IMR-90 (cell line): Measurements from ENCODE around the gene SLC66A2. TPM values are rescaled to one million over a fixed set of nuclear protein-coding genes. Genes with fewer than 3 reads are reported as not detected.

ENCODE experiments used
- ATAC-seq: fragments of 200-7000 bp; cut with Tn5 transposase; 2 replicates; pipeline ENCODE4 v1.9.1; 2020; ENCODE audit warnings: low read depth, mild to moderate bottlenecking, moderate library complexity
- BruUV-seq: library from RNA; stranded (reverse); fragments of 400-500 nt; replicated peaks from 2 replicates; lab custom pipeline; 2021; lab: Mats Ljungman, UMichigan
- CTCF ChIA-PET: fragments of 300-600 bp; formaldehyde crosslinking; extraction: SDS; loops from one replicate; lab custom pipeline; 2021; ENCODE audit warnings: antibody characterized with exemption; lab: Yijun Ruan, JAX
- POLR2A ChIA-PET: fragments of 300-600 bp; sonication (Branson Sonifier 250); formaldehyde crosslinking; loops from one replicate; lab custom pipeline; 2022; ENCODE audit warnings: antibody characterized with exemption; ENCODE audit not compliant: unreplicated experiment; lab: Charles Lee
- DNase-seq: peaks from one replicate; pipeline ENCODE4 v3.0.0; 2013
- H2AFZ ChIP-seq: replicated peaks from 2 replicates; pipeline ENCODE3; 2013; ENCODE audit warnings: low read length, mild to moderate bottlenecking; ENCODE audit not compliant: poor library complexity
- H2AK5ac ChIP-seq: 2 replicates; pipeline ENCODE4 v1.6.1; 2013; ENCODE audit warnings: low read depth, low read length, inconsistent platforms
- H2AK9ac ChIP-seq: replicated peaks from 2 replicates; pipeline ENCODE3; 2013; ENCODE audit warnings: mild to moderate bottlenecking, low read depth, low read length, moderate library complexity; ENCODE audit not compliant: poor library complexity
- H2BK120ac ChIP-seq: 2 replicates; pipeline ENCODE4 v1.6.1; 2013; ENCODE audit warnings: low read depth, low read length, inconsistent platforms
- H2BK15ac ChIP-seq: 3 replicates; pipeline ENCODE4 v1.6.1; 2013; ENCODE audit warnings: low read depth, low read length, inconsistent platforms
- H2BK20ac ChIP-seq: 2 replicates; pipeline ENCODE4 v1.6.1; 2013; ENCODE audit warnings: low read depth, mild to moderate bottlenecking, inconsistent platforms, low read length, moderate library complexity
- H2BK5ac ChIP-seq: 2 replicates; pipeline ENCODE4 v1.6.1; 2013; ENCODE audit warnings: mild to moderate bottlenecking, low read depth, low read length, inconsistent platforms; ENCODE audit not compliant: poor library complexity, severe bottlenecking
- H3K14ac ChIP-seq: replicated peaks from 2 replicates; pipeline ENCODE4 v1.6.1; 2013; ENCODE audit warnings: low read depth, low read length, inconsistent platforms
- H3K18ac ChIP-seq: 2 replicates; pipeline ENCODE4 v1.6.1; 2013; ENCODE audit warnings: low read depth, low read length, control low read depth
- H3K23ac ChIP-seq: 2 replicates; pipeline ENCODE4 v1.6.1; 2013; ENCODE audit warnings: low read depth, low read length, inconsistent platforms
- H3K27ac ChIP-seq: 2 replicates; pipeline ENCODE4 v1.5.1; 2013; ENCODE audit warnings: mild to moderate bottlenecking, control low read depth, low read length; ENCODE audit not compliant: insufficient read depth
- H3K27me3 ChIP-seq: 2 replicates; pipeline ENCODE4 v1.6.1; 2013; ENCODE audit warnings: low read length; ENCODE audit not compliant: control insufficient read depth, insufficient read depth
- H3K36me3 ChIP-seq: 2 replicates; pipeline ENCODE4 v1.6.1; 2013; ENCODE audit warnings: low read length, mixed read lengths; ENCODE audit not compliant: control insufficient read depth, insufficient read depth
- H3K4ac ChIP-seq: 2 replicates; pipeline ENCODE4 v1.6.1; 2013; ENCODE audit warnings: low read depth, low read length, inconsistent platforms
- H3K4me1 ChIP-seq: 2 replicates; pipeline ENCODE4 v1.6.1; 2013; ENCODE audit warnings: low read length, mixed read lengths; ENCODE audit not compliant: control insufficient read depth, insufficient read depth
- H3K4me2 ChIP-seq: 2 replicates; pipeline ENCODE4 v1.6.1; 2013; ENCODE audit warnings: low read depth, mild to moderate bottlenecking, control low read depth, low read length, moderate library complexity
- H3K4me3 ChIP-seq: 2 replicates; pipeline ENCODE4 v1.5.1; 2013; ENCODE audit warnings: low read depth, mild to moderate bottlenecking, control low read depth, low read length, moderate library complexity; ENCODE audit not compliant: insufficient read depth
- H3K56ac ChIP-seq: 2 replicates; pipeline ENCODE4 v1.6.1; 2013; ENCODE audit warnings: low read length, inconsistent platforms; ENCODE audit not compliant: insufficient read depth; ENCODE audit errors: extremely low read depth
- H3K79me1 ChIP-seq, 2 experiments: 2 replicates each; pipeline ENCODE4 v1.6.1; 2013; ENCODE audit warnings: low read length in 2 of 2, inconsistent platforms in 1 of 2, low read depth in 1 of 2
- H3K9ac ChIP-seq: 2 replicates; pipeline ENCODE4 v1.6.1; 2013; ENCODE audit warnings: low read depth, low read length, control low read depth
- H3K9me1 ChIP-seq: 2 replicates; pipeline ENCODE4 v1.6.1; 2013; ENCODE audit warnings: low read length, inconsistent platforms; ENCODE audit not compliant: insufficient read depth
- H3K9me3 ChIP-seq: 2 replicates; pipeline ENCODE4 v1.6.1; 2013; ENCODE audit warnings: low read length; ENCODE audit not compliant: control insufficient read depth, insufficient read depth
- H4K20me1 ChIP-seq: 2 replicates; pipeline ENCODE4 v1.6.1; 2013; ENCODE audit warnings: low read length, inconsistent platforms; ENCODE audit not compliant: insufficient read depth
- H4K5ac ChIP-seq: 2 replicates; pipeline ENCODE4 v1.6.1; 2013; ENCODE audit warnings: mild to moderate bottlenecking, low read depth, low read length, control low read depth
- H4K8ac ChIP-seq, 2 experiments: 2 replicates each; pipeline ENCODE4 v1.6.1; 2013; ENCODE audit warnings: low read depth in 2 of 2, low read length in 2 of 2, control low read depth in 1 of 2, inconsistent platforms in 1 of 2
- H4K91ac ChIP-seq: 2 replicates; pipeline ENCODE4 v1.6.1; 2013; ENCODE audit warnings: low read depth, low read length, inconsistent platforms; ENCODE audit not compliant: insufficient read depth
- BHLHE40 ChIP-seq: fragments of 150-350 bp; IDR thresholded peaks from 2 replicates; pipeline ENCODE4 v1.6.1; 2016; ENCODE audit warnings: mild to moderate bottlenecking, low read depth, low read length
- CEBPB ChIP-seq: IDR thresholded peaks from 2 replicates; pipeline ENCODE4 v1.6.1; 2012; ENCODE audit warnings: low read depth, low read length, improper control_type of control experiment
- CHD1 ChIP-seq: IDR thresholded peaks from 2 replicates; pipeline ENCODE4 v1.6.1; 2012; ENCODE audit warnings: low read depth, low read length, improper control_type of control experiment
- CTCF ChIP-seq: conservative IDR thresholded peaks from 2 replicates; pipeline ENCODE4 v1.5.1; 2012; ENCODE audit warnings: mild to moderate bottlenecking, low read depth, low read length, improper control_type of control experiment
- ELK1 ChIP-seq: fragments of 150-350 bp; IDR thresholded peaks from 2 replicates; pipeline ENCODE4 v1.6.1; 2016; ENCODE audit warnings: low read depth, mild to moderate bottlenecking, low read length, moderate library complexity, borderline replicate concordance
- FOS ChIP-seq: fragments of 150-350 bp; IDR thresholded peaks from 2 replicates; pipeline ENCODE4 v1.6.1; 2016; ENCODE audit warnings: low read depth, low read length
- MAFK ChIP-seq: IDR thresholded peaks from 2 replicates; pipeline ENCODE4 v1.6.1; 2012; ENCODE audit warnings: low read depth, low read length, improper control_type of control experiment
- MAZ ChIP-seq: IDR thresholded peaks from 2 replicates; pipeline ENCODE4 v1.6.1; 2012; ENCODE audit warnings: low read depth, mild to moderate bottlenecking, low read length, improper control_type of control experiment, moderate library complexity, borderline replicate concordance
- MXI1 ChIP-seq: IDR thresholded peaks from 2 replicates; pipeline ENCODE4 v1.6.1; 2012; ENCODE audit warnings: low read depth, mild to moderate bottlenecking, low read length, moderate library complexity, borderline replicate concordance
- NFE2L2 ChIP-seq: fragments of 150-350 bp; IDR thresholded peaks from 2 replicates; pipeline ENCODE4 v1.6.1; 2016; ENCODE audit warnings: low read depth, mild to moderate bottlenecking, low read length
- POLR2A ChIP-seq: IDR thresholded peaks from 2 replicates; pipeline ENCODE4 v1.6.1; 2012; ENCODE audit warnings: mild to moderate bottlenecking, low read depth, low read length
- RAD21 ChIP-seq: IDR thresholded peaks from 2 replicates; pipeline ENCODE4 v1.6.1; 2012; ENCODE audit warnings: low read length, improper control_type of control experiment
- RCOR1 ChIP-seq: IDR thresholded peaks from 2 replicates; pipeline ENCODE4 v1.6.1; 2012; ENCODE audit warnings: mild to moderate bottlenecking, low read length, improper control_type of control experiment; ENCODE audit not compliant: insufficient replicate concordance
- RFX5 ChIP-seq: IDR thresholded peaks from 2 replicates; pipeline ENCODE4 v1.8.0; 2012; ENCODE audit warnings: low read depth, mild to moderate bottlenecking, low read length, moderate library complexity
- SMC3 ChIP-seq: fragments of 150-350 bp; IDR thresholded peaks from 2 replicates; pipeline ENCODE4 v1.6.1; 2016; ENCODE audit warnings: low read depth, mild to moderate bottlenecking, antibody characterized with exemption, low read length, moderate library complexity
- WGBS, 2 experiments: methylation state at CpG; one replicate each; pipeline versions ENCODE4 v1.1.5 to v1.1.7; 2013; ENCODE audit warnings: missing lambda C conversion rate in 2 of 2; ENCODE audit not compliant: insufficient read length in 1 of 2; ENCODE audit errors: extremely low coverage in 2 of 2; 5-methylcytosine and 5-hydroxymethylcytosine counted together
- dilution Hi-C: fragments of 300-500 bp; cut with HindIII; formaldehyde crosslinking; loops from one replicate; pipeline ENCODE4 v1.14.3; 2018; ENCODE audit warnings: low sequenced_read_pairs; ENCODE audit not compliant: unreplicated experiment
- in situ Hi-C: fragments of 300-500 bp; cut with MboI; formaldehyde crosslinking; loops from 3 replicates; pipeline ENCODE4 v1.14.3; 2019; ENCODE audit warnings: low sequenced_read_pairs, inconsistent platforms, mixed read lengths
- intact Hi-C: fragments of 100-400 bp; cut with micrococcal nuclease; formaldehyde crosslinking; loops from 2 replicates; pipeline ENCODE4 v1.10.0; 2022
- polyA plus RNA-seq, 3 experiments: library from polyadenylated mRNA; depleted of rRNA; stranded (reverse); fragments of >200 nt; gene quantifications; 2 replicates each; pipeline ENCODE4 v1.2.3, GENCODE V29; 2012; ENCODE audit warnings: low replicate concordance in 1 of 3
- total RNA-seq: library from RNA; depleted of rRNA; stranded (reverse); fragments of >200 nt; gene quantifications from 2 replicates; pipeline ENCODE4 v1.2.3, GENCODE V29; 2012
- TF ChIP-seq, protein P1 (sequence below): fragments of 150-350 bp; IDR thresholded peaks from 2 replicates; pipeline ENCODE4 v1.6.1; 2017; ENCODE audit warnings: mild to moderate bottlenecking, antibody characterized with exemption, low read length, low read depth

SLC66A2 gene
- total and polyA plus RNA-seq, 2 of the 4 experiments (the other 2 are of a cell fraction), result 17.6 to 23.5 TPM

GRCh38 chr18:79943608-79944125, 7.8 kb downstream of the SLC66A2 start:
- Histone ChIP-seq H3K18ac (no peak overlapping the region), H4K8ac (no peak overlapping the region), H2AK9ac (no peak overlapping the region), H4K91ac (no peak overlapping the region), H2AK5ac (no peak overlapping the region), H3K9me1 (peaks cover 11% of the 10 kb centered on the region), H3K79me1 (peaks cover 15 to 87% of the 10 kb centered on the region in 2 experiments; a peak in 3 of 4 replicates), H3K4me2 (no peak overlapping the region), H4K20me1 (peaks cover 76% of the 10 kb centered on the region), H2BK20ac (no peak overlapping the region), H3K4me3 (no peak overlapping the region), H2AFZ (no peak overlapping the region), H3K14ac (no peak overlapping the region), H4K5ac (no peak overlapping the region), H2BK120ac (no peak overlapping the region), H3K9me3 (no peaks in the 10 kb centered on the region), H2BK15ac (no peak overlapping the region), H3K27me3 (no peaks in the 10 kb centered on the region), H3K27ac (no peak overlapping the region), H3K9ac (no peak overlapping the region), H3K36me3 (peaks cover 52% of the 10 kb centered on the region), H3K4me1 (peaks cover 7% of the 10 kb centered on the region; the same call in 1 of the 2 replicates), H3K4ac (no peak overlapping the region), H2BK5ac (no peak overlapping the region), H3K23ac (no peak overlapping the region), H3K56ac (no peak overlapping the region)
- CTCF ChIA-PET, result interaction anchor here (0.8 kb wide), 1 partner anchor 63 kb away, joined by 3 read pairs; no protein-coding TSS in a partner anchor
- intact Hi-C loops (no loop called here), in situ Hi-C loops (no loop called here), dilution Hi-C loops (no loop called here)
- DNase-seq (no peak), ATAC-seq (no peak)
- WGBS, 2 experiments, result 96% methylated on average over 5 of the region's 20 CpGs; no CpG with 5 or more reads in 1 of the 2 experiments
- POLR2A ChIA-PET, result no interaction called here
- TF ChIP-seq MAFK (no peak), RCOR1 (no peak), CHD1 (no peak), FOS (no peak), ELK1 (no peak), POLR2A (no peak), RFX5 (no peak), MXI1 (no peak), CEBPB (no peak), CTCF (no peak), BHLHE40 (no peak), MAZ (no peak), SMC3 (no peak), RAD21 (no peak), NFE2L2 (no peak)
- TF ChIP-seq, protein P1, sequence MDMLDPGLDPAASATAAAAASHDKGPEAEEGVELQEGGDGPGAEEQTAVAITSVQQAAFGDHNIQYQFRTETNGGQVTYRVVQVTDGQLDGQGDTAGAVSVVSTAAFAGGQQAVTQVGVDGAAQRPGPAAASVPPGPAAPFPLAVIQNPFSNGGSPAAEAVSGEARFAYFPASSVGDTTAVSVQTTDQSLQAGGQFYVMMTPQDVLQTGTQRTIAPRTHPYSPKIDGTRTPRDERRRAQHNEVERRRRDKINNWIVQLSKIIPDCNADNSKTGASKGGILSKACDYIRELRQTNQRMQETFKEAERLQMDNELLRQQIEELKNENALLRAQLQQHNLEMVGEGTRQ, result no peak
- BruUV-seq, result no TSS peak
